ENCODE results near the gene NREP.

Gene NREP

GRCh38 chr5:111795142-111795541, 38.1 kb upstream of the NREP start:
- TF ChIP-seq FOXP2 (optimal IDR thresholded peaks at IDR 0.05; ENCODE audit: borderline replicate concordance, extremely low read depth, extremely low read length, insufficient read depth), result no peak
- no peak for TF ChIP-seq SIN3A (IDR thresholded peaks at IDR 0.05; ENCODE audit: borderline replicate concordance, insufficient read depth, low read length)
- no peak for TF ChIP-seq REST (IDR thresholded peaks at IDR 0.05; ENCODE audit: insufficient read depth in 1 of 2, low read depth in 2 of 2, low read length in 2 of 2)
- no peak for TF ChIP-seq POLR2AphosphoS5 (IDR thresholded peaks at IDR 0.05; ENCODE audit: low read depth, low read length)
- no peak for TF ChIP-seq TAF1 (IDR thresholded peaks at IDR 0.05; ENCODE audit: borderline replicate concordance, insufficient read depth, low read length)

- no peak for TF ChIP-seq REST (IDR thresholded peaks at IDR 0.05; ENCODE audit: insufficient read depth in 1 of 2, low read depth in 2 of 2, low read length in 2 of 2)
- TF ChIP-seq FOXP2 (optimal IDR thresholded peaks at IDR 0.05; ENCODE audit: borderline replicate concordance, extremely low read depth, extremely low read length, insufficient read depth), result no peak
- TF ChIP-seq SIN3A (IDR thresholded peaks at IDR 0.05; ENCODE audit: borderline replicate concordance, insufficient read depth, low read length), result no peak
- no peak for TF ChIP-seq POLR2AphosphoS5 (IDR thresholded peaks at IDR 0.05; ENCODE audit: low read depth, low read length)
Measured at GRCh38 chr5:111792471-111793058, 35.6 kb upstream of the NREP start.

GRCh38 chr5:111790295-111790694, 33.3 kb upstream of the NREP start:
- TF ChIP-seq SIN3A (IDR thresholded peaks at IDR 0.05; ENCODE audit: borderline replicate concordance, insufficient read depth, low read length) (no peak), TAF1 (IDR thresholded peaks at IDR 0.05; ENCODE audit: borderline replicate concordance, insufficient read depth, low read length) (no peak), POLR2AphosphoS5 (IDR thresholded peaks at IDR 0.05; ENCODE audit: low read depth, low read length) (no peak)

GRCh38 chr5:111787006-111787405, 30.0 kb upstream of the NREP start:
- TF ChIP-seq POLR2AphosphoS5 (IDR thresholded peaks at IDR 0.05; ENCODE audit: low read depth, low read length) (no peak), SIN3A (IDR thresholded peaks at IDR 0.05; ENCODE audit: borderline replicate concordance, insufficient read depth, low read length) (no peak), FOXP2 (optimal IDR thresholded peaks at IDR 0.05; ENCODE audit: borderline replicate concordance, extremely low read depth, extremely low read length, insufficient read depth) (no peak), TAF1 (IDR thresholded peaks at IDR 0.05; ENCODE audit: borderline replicate concordance, insufficient read depth, low read length) (no peak), REST (IDR thresholded peaks at IDR 0.05; ENCODE audit: insufficient read depth in 1 of 2, low read depth in 2 of 2, low read length in 2 of 2) (no peak)

- TF ChIP-seq SIN3A (IDR thresholded peaks at IDR 0.05; ENCODE audit: borderline replicate concordance, insufficient read depth, low read length) (no peak), REST (IDR thresholded peaks at IDR 0.05; ENCODE audit: insufficient read depth in 1 of 2, low read depth in 2 of 2, low read length in 2 of 2) (no peak), FOXP2 (optimal IDR thresholded peaks at IDR 0.05; ENCODE audit: borderline replicate concordance, extremely low read depth, extremely low read length, insufficient read depth) (no peak), TAF1 (IDR thresholded peaks at IDR 0.05; ENCODE audit: borderline replicate concordance, insufficient read depth, low read length) (no peak), POLR2AphosphoS5 (IDR thresholded peaks at IDR 0.05; ENCODE audit: low read depth, low read length) (no peak)
Measured at GRCh38 chr5:111784491-111785181, 27.6 kb upstream of the NREP start.

Data from PFSK-1 (cell line).